Common myeloid progenitor, CD34-positive (primary cell): ENCODE results near the gene CA5B.
"Not testable (repeated sequence)": the region's sequence is repeated elsewhere in the genome, so short reads cannot be mapped to it uniquely, and the experiment has no call there.

Source experiments
- CTCF ChIA-PET: fragments of 350-600 bp; sonication (Branson Sonifier 250); formaldehyde crosslinking; loops from one replicate; lab custom pipeline; 2021; ENCODE audit warnings: antibody characterized with exemption; lab: Charles Lee
- POLR2A ChIA-PET: fragments of 350-600 bp; sonication (Branson Sonifier 250); formaldehyde crosslinking; loops from one replicate; lab custom pipeline; 2021; ENCODE audit warnings: antibody characterized with exemption; lab: Charles Lee
- DNase-seq, 3 donors: peaks; one replicate each; pipeline versions ENCODE4 v3.0.0 to v3.0.0-alpha.2; 2013
- H3K27ac ChIP-seq, 2 experiments: 1 replicate in 1 of 2; 2 replicates in 1 of 2; pipeline ENCODE4 v1.7.0; 2013; ENCODE audit warnings: inconsistent platforms in 2 of 2, low read length in 2 of 2, mild to moderate bottlenecking in 2 of 2, low read depth in 1 of 2, moderate library complexity in 1 of 2; ENCODE audit not compliant: severe bottlenecking in 2 of 2, insufficient read depth in 1 of 2, poor library complexity in 1 of 2
- H3K27me3 ChIP-seq, 5 experiments: replicated peaks in 2 of 5; 1 replicate in 3 of 5; 2 replicates in 2 of 5; pipeline versions ENCODE4 v1.6.1 to v1.7.0; 2013; ENCODE audit warnings: low read length in 4 of 5, mild to moderate bottlenecking in 2 of 5, moderate library complexity in 2 of 5, inconsistent platforms in 1 of 5; ENCODE audit not compliant: insufficient read depth in 5 of 5, control insufficient read depth in 4 of 5
- H3K36me3 ChIP-seq, 4 experiments: 1 replicate in 2 of 4; 2 replicates in 2 of 4; pipeline versions ENCODE4 v1.6.1 to v1.7.0; 2013; ENCODE audit warnings: low read length in 3 of 4, control low read depth in 1 of 4, mild to moderate bottlenecking in 1 of 4; ENCODE audit not compliant: control insufficient read depth in 4 of 4, insufficient read depth in 4 of 4
- H3K4me1 ChIP-seq, 4 experiments: 1 replicate in 3 of 4; 2 replicates in 1 of 4; pipeline versions ENCODE4 v1.6.1 to v1.7.1; 2013; ENCODE audit warnings: low read length in 3 of 4, mild to moderate bottlenecking in 3 of 4, control low read depth in 1 of 4, inconsistent platforms in 1 of 4, moderate library complexity in 1 of 4; ENCODE audit not compliant: control insufficient read depth in 4 of 4, insufficient read depth in 4 of 4; ENCODE audit errors: control extremely low read depth in 1 of 4
- H3K4me3 ChIP-seq, 7 experiments: 1 replicate in 4 of 7; 2 replicates in 3 of 7; pipeline versions ENCODE4 v1.5.1 to v1.7.0; 2013; ENCODE audit warnings: mild to moderate bottlenecking in 7 of 7, low read length in 6 of 7, moderate library complexity in 6 of 7, inconsistent platforms in 2 of 7, low read depth in 2 of 7, control low read depth in 1 of 7; ENCODE audit not compliant: insufficient read depth in 4 of 7, control insufficient read depth in 1 of 7; ENCODE audit errors: extremely low read depth in 1 of 7
- H3K9me3 ChIP-seq, 5 experiments: 1 replicate in 4 of 5; 2 replicates in 1 of 5; pipeline versions ENCODE4 v1.6.1 to v1.7.1; 2013; ENCODE audit warnings: low read length in 4 of 5, mild to moderate bottlenecking in 2 of 5, inconsistent platforms in 1 of 5, low read depth in 1 of 5, moderate library complexity in 1 of 5; ENCODE audit not compliant: control insufficient read depth in 4 of 5, insufficient read depth in 2 of 5; ENCODE audit errors: control extremely low read depth in 1 of 5
- WGBS: methylation state at CpG from one replicate; pipeline ENCODE4 v1.1.5; 2013; ENCODE audit not compliant: insufficient coverage; 5-methylcytosine and 5-hydroxymethylcytosine counted together

The CA5B gene

DNA sequence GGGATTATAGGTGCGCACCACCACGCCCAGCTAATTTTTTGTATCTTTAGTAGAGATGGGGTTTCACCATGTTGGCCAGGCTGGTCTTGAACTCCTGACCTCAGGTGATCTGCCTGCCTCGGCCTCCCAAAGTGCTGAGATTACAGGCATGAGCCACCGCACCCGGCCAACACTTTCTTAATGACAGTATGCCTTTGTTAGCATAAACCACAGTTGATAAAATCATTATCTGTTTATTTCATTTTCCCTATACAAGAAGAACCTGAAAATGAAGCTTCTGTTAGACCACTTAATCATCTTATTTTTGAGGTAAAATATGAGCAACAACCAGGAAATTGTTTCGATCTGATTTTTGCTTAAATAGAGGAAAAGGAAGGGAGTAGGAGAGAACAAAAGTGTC is 21.8 kb downstream of the CA5B start:
- H3K4me3 ChIP-seq, H3K9me3 ChIP-seq, H3K36me3 ChIP-seq, H3K27me3 ChIP-seq, H3K27ac ChIP-seq, POLR2A ChIA-PET, DNase-seq: not testable (repeated sequence)
- WGBS, result 58% methylated on average over 2 of the region's 6 CpGs
- CTCF ChIA-PET, result interaction anchor here (0.7 to 1.7 kb wide), 4 partner anchors 33 to 72 kb away, joined by 3 to 6 read pairs (median 3); no protein-coding TSS in a partner anchor
- peaks cover 0 to 15% (median 0%) of the 10 kb centered on the region in 4 experiments for H3K4me1 ChIP-seq

DNA sequence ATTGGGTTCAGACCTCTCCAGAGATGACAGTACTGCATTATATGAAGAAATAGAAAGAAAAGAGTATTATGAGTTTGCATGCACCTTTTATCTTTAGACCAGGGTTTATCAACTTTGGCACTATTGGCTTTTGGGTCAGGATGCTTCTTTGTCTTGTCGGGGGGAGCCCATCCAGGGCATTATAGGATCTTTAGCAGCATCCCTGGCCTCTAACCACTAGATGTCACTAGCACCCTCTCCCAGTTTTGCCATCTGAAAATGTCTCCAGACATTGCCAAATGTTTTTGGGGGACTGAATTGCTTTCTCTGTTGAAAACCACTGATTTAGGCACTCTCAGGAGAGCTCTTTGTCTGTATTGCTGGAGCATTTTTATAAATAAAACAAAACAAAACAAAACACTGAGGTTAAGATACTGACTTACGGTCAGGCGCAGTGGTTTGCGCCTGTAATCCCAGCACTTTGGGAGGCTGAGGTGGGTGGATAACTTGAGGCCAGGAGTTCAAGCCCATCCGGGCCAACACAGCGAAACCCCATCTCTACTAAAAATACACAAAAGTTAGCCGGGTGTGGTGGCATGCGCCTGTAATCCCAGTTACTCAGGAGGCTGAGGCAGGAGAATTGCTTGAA is 23.6 kb downstream of the CA5B start:
- H3K36me3 ChIP-seq, result peaks cover 0 to 3% (median under 1%) of the 10 kb centered on the region in 4 experiments
- H3K27me3 ChIP-seq, result peaks cover 0 to 3% (median 0%) of the 10 kb centered on the region in 5 experiments
- H3K27ac ChIP-seq, result no peak overlapping the region
- 0% methylated on average over 1 of the region's 8 CpGs for WGBS
- peak in 2 of 3 donors; percentile 55 to 61 for DNase-seq
- CTCF ChIA-PET, result no interaction called here
- H3K4me1 ChIP-seq, result peaks cover 0 to 9% (median 0%) of the 10 kb centered on the region in 4 experiments
- no peak overlapping the region for H3K4me3 ChIP-seq
- peaks cover 0 to 3% (median 0%) of the 10 kb centered on the region in 5 experiments for H3K9me3 ChIP-seq
- POLR2A ChIA-PET, result no interaction called here

- peaks cover 0 to 16% (median 0%) of the 10 kb centered on the region in 5 experiments for H3K27me3 ChIP-seq
- 100% methylated on average over 2 of the region's 4 CpGs for WGBS
- DNase-seq, result no peak
- no peak overlapping the region for H3K27ac ChIP-seq
- H3K4me1 ChIP-seq, result no peaks in the 10 kb centered on the region
- peaks cover 0 to 23% (median 10%) of the 10 kb centered on the region in 4 experiments for H3K36me3 ChIP-seq
- ChIA-PET CTCF (interaction anchor here (0.9 kb wide), 1 partner anchor 31 kb away, joined by 3 read pairs; no protein-coding TSS in a partner anchor), POLR2A (no interaction called here)
- no peaks in the 10 kb centered on the region for H3K9me3 ChIP-seq
- no peak overlapping the region for H3K4me3 ChIP-seq
These were observed 31.4 kb downstream of the CA5B start for GRCh38 chrX:15769300-15769954.

DNA sequence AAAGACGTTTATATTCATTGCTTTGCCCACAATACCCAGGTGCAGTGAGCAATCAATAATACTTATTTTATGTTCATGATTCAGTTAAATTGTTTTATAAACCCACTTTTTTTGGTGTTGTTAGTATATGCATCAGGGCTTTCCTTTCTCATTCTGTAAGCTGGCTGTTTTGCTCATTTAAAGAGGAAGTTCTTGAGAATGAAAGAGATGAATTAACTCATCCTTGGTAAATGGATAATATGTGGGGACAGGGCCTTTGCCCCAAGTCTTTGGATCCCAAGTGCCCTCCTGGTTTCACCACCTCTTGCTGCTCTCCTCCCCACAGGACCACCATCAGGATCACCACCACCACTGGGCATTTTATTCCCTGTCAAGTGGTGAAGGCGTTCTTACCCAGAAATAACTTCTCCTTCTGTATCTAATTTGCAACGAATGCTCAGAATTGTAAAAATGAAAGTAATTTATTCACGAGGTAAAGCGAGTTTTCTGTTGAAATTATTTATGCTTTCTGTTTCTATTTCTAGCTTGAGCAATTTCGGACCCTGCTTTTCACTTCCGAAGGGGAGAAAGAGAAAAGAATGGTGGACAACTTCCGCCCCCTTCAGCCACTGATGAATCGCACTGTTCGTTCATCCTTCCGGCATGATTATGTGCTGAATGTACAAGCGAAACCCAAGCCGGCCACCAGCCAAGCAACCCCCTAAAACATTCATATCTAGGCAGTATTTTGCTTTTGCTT is 44.1 kb downstream of the CA5B start:
- Histone ChIP-seq H3K27ac (peak overlapping the region in 1 of 2 experiments; percentile 49), H3K9me3 (no peaks in the 10 kb centered on the region), H3K4me3 (peak overlapping the region in 2 of 7 experiments; percentile 10 to 67), H3K36me3 (peaks cover 0 to 35% (median 5%) of the 10 kb centered on the region in 4 experiments), H3K27me3 (no peaks in the 10 kb centered on the region), H3K4me1 (peaks cover 0 to 11% (median 0%) of the 10 kb centered on the region in 4 experiments)
- POLR2A ChIA-PET, result no interaction called here
- 94% methylated on average over 6 of the region's 13 CpGs for WGBS
- CTCF ChIA-PET, result interaction anchor here (0.8 to 1.5 kb wide), 2 partner anchors 18 to 24 kb away, joined by 3 to 4 read pairs; no protein-coding TSS in a partner anchor
- peak in 1 of 3 donors; percentile 6 for DNase-seq

GRCh38 chrX:15785176-15785750 is 47.2 kb downstream of the CA5B start:
- peaks cover 0 to 3% (median 0%) of the 10 kb centered on the region in 5 experiments for H3K27me3 ChIP-seq
- H3K27ac ChIP-seq, result no peak overlapping the region
- no peaks in the 10 kb centered on the region for H3K9me3 ChIP-seq
- ChIA-PET POLR2A (no interaction called here), CTCF (no interaction called here)
- DNase-seq, result no peak
- H3K4me1 ChIP-seq, result peaks cover 4 to 16% (median 8%) of the 10 kb centered on the region in 4 experiments
- H3K4me3 ChIP-seq, result no peak overlapping the region
- 100% methylated on average over 1 of the region's 3 CpGs for WGBS
- H3K36me3 ChIP-seq, result peaks cover 0 to 16% (median 4%) of the 10 kb centered on the region in 4 experiments

DNA sequence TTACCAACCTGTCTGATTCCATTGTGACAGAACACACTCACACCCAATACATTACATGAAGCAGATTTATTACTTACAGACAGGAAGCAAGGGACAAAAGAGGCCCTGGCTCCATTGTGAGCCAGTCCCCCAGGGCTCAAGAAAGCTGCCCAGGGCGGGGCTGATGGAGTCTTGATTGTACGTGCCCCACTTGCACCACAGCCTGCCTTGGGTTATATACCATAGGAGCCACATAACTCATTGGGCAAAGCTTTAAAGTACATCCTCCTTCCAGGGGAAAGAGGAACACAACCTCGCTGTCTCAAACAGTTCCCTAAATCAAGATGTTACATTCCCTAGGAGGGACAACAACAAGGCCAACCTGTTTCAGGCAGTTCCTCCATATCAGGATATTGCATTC is 48.8 kb downstream of the CA5B start:
- H3K4me1 ChIP-seq, result peaks cover 4 to 16% (median 14%) of the 10 kb centered on the region in 4 experiments
- H3K27ac ChIP-seq, result no peak overlapping the region
- H3K36me3 ChIP-seq, result peaks cover 0 to 12% (median 3%) of the 10 kb centered on the region in 4 experiments
- no peak overlapping the region for H3K4me3 ChIP-seq
- H3K27me3 ChIP-seq, result peaks cover 0 to 3% (median 0%) of the 10 kb centered on the region in 5 experiments
- POLR2A ChIA-PET, result no interaction called here
- DNase-seq, result peak in 1 of 3 donors; percentile 2
- CTCF ChIA-PET, result no interaction called here
- H3K9me3 ChIP-seq, result no peaks in the 10 kb centered on the region
- WGBS, result 87% methylated on average over 2 of the region's 3 CpGs
